ENCODE measurements around the gene COG2.
"Not testable (repeated sequence)": the region's sequence is repeated elsewhere in the genome, so short reads cannot be mapped to it uniquely, and the experiment has no call there.

Gene COG2

DNA sequence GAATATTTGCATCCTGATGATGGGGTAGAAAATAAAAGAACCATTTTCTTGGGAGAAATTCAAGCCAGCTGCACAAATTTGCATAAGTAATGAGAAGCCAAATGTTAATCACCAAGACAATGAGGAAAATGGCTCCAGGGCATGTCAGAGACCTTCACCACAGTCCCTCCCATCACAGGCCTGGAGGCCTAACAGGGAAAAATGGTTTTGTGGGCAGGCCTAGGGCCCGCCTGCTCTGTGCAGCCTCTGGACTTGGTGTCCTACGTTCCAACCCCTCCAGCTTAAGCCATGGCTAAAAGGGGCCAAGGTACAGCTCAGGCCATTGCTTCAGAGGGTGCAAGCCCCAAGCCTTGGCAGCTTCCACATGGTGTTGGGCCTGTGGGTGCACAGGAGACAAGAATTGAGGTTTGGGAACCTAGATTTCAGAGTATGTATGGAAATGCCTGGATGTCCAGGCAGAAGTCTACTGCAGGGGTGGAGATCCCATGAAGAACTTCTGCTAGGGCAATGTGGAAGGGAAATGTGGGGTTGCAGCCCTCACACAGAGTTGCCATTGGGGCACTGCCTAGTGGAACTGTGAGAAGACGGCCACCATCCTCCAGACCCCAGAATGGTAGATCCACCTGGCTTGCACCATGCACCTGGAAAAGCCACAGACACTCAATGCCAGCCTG is 79.7 kb downstream of the COG2 start:
- DNase-seq = not testable (repeated sequence)

DNA sequence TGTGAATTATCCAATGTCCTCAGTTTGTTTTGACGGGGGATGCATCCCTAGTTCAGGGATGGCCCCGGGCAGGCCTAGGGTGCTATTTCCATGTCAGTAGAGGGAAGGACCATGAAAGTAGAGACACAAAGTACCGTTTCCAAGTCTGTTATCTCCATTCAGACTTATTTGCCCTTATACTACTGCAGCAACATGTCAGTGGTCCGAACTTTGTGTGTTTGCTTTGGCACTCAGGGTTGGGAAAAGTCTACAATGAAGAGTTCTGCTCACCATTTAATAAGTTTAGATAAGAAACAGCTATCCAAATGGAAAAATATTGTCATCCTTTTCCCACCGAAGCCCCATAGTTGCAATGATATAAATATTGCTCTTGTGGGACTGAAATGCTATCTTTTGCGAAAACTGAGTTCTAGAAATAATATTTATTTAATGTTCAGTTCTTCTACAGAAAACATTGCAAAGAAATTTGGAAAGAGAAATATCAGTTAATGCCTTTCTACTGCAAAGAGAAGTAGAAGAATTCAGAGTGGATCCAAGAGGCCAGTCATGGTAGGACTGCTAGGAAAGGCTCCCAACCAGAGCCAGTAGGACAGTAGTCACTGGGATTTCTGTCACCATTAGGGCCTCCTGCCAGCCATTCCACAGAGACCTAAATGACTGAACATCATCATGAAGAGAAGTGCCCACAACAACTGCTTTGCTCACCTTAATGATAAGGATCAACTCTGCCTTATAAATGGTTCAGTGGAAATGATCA is 83.2 kb downstream of the COG2 start:
- no peak for DNase-seq

DNA sequence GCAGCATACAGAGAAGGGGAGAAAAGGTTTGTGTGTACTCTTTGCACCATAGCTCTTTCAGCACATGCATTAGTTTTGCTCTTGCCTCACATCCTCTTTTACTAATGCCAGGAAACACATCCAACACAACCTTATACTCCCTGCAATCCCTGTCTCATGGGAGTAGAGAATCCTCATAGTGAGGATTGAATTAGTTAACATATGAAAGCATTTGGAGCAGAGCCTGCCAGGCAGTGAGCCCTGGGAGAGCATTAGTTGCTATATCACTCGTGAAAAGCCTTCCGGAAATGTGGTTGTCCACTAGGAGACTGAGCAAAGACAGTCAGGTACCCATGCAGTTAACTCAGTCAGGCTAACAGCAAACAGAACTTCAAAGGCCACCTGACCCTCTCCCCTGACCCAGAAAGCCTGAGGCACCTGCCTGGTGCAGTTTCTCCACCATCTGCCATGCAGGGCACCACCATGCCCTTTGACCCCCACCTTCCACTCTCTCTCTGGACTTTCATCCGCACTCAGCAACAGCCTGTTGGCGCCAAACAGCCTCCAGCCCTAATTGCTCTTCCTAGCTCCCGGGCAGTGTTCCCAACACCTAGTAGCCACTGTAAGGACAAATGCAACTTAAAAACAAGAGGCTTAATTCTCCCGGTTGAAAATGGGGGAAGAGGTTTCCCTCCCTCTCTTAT is 86.6 kb downstream of the COG2 start:
- no peak for DNase-seq

DNA sequence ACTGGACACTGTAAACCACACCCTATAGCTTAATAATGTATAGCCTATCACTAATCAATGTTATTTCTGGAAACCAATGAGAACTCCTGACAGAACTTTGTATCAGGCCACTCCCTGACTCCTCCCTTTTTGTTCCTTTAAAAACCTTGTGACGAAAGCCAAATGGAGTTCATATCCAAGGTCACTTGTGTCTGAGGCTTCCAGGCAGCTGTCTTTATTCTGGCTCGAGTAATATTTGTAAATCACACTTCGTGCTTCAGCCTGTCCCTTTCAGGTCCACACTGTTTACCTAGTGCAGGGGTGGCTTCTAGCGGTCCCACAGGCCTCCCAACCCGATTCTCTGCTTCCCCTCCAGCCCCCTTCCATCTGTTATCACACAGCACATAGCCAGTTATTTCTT is 88.7 kb downstream of the COG2 start:
- no peak for DNase-seq

DNA sequence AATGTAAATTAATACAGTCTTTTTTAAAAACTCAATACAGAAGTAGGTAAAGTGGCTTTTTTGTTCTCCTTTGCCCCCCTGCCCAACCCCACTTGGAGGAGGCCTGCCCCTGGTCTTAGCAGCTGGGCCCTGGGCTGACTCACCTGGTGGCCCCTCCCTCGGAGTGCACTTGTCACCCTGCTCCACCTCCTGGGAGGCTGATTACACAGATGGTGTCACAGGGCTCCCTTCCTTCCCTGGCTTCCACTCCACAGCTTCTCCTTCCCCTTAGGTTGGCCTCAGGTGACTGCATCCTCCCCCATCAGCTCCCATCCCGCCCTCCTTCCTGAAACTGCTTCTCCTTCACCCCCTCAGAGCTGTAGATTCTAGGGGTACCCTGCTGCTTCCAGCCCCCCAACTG is 93.2 kb downstream of the COG2 start:
- no peak for DNase-seq

DNA sequence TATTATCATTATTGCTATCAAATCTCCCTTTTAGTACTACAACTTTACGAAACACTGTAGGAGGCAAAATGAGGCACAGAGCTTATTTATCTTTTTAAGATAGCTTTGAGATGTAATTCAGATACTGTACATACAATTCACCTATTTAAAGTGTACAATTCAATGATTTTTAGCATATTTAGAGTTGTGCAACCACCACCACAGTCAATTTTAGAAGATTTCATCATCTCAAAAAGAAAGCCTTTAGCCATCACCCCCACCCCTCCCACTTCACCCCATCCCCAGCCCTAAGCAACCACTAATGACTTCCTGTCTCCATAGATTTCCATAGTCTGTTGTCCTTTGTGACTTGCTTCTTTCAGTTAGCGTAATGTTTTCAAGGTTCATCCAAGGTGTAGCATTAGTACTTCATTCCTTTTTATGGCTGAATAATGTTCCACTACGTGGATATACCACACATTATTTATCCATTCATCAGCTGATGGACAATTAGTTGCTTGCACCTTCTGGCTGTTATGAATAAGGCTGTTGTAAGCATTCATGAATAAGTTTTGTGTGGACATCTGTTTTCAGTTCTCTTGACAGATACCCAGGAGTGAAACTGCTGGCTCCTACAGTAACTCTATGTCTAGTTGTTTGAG is 95.5 kb downstream of the COG2 start:
- no peak for DNase-seq

DNA sequence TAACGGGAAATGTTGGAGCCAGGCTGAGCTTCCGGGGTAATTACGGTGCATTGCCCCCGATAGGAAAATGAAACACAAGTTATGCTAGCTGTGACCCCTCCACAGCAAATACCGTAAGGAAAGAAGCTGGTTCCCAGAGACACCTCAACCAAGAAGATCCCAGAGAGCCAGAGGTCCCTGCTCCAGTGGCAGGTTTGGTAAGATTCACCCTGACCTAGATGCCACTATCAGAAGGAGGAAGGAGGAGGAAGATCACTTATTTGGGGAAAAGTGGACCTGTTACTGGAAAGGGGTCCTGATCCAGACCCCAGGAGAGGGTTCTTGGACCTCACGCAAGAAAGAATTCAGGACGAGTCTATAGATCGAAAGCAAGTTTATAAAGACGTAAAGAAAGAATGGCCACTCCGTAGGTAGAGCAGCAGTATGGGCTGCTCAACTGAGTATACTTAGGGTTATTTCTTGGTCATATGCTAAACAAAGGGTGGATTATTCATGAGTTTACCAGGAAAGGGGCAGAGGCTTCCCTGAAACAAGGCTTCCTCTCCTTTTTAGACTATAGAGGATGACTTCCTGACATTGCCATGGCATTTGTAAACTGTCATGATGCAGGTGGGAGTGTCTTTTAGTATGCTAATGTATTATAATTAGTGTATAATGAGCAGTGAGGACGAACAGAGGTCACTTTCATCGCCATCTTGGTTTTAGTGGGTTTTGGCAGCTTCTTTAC is 97.4 kb downstream of the COG2 start:
- DNase-seq = no peak

Data from right forelimb (tissue), 1 donor.